PFSK-1 (cell line): ENCODE measurements around the gene RABGAP1L.

Experiments
- FOXP2 ChIP-seq: optimal IDR thresholded peaks from 2 replicates; pipeline ENCODE3; 2011; ENCODE audit warnings: borderline replicate concordance, control low read depth, inconsistent platforms; ENCODE audit not compliant: insufficient read depth; ENCODE audit errors: extremely low read length, extremely low read depth
- POLR2AphosphoS5 ChIP-seq: IDR thresholded peaks from 2 replicates; pipeline ENCODE4 v1.6.1; 2012; ENCODE audit warnings: low read depth, mild to moderate bottlenecking, control low read depth, low read length, moderate library complexity
- REST ChIP-seq, 2 experiments: IDR thresholded peaks; 2 replicates each; pipeline versions ENCODE4 v1.6.1 to v1.8.0; 2011 to 2012; ENCODE audit warnings: low read depth in 2 of 2, low read length in 2 of 2, control low read depth in 1 of 2, inconsistent platforms in 1 of 2, mild to moderate bottlenecking in 1 of 2, moderate library complexity in 1 of 2; ENCODE audit not compliant: insufficient read depth in 1 of 2
- SIN3A ChIP-seq: IDR thresholded peaks from 2 replicates; pipeline ENCODE4 v1.6.1; 2012; ENCODE audit warnings: mild to moderate bottlenecking, low read length, moderate library complexity, borderline replicate concordance; ENCODE audit not compliant: insufficient read depth
- TAF1 ChIP-seq: IDR thresholded peaks from 2 replicates; pipeline ENCODE4 v1.6.1; 2012; ENCODE audit warnings: low read length, control low read depth, borderline replicate concordance; ENCODE audit not compliant: insufficient read depth

- TF ChIP-seq SIN3A (no peak), POLR2AphosphoS5 (no peak), TAF1 (no peak), REST (IDR thresholded peaks at IDR 0.05; ENCODE audit: insufficient read depth in 1 of 2, low read depth in 2 of 2, low read length in 2 of 2) (no peak), FOXP2 (no peak)
Observed at GRCh38 chr1:174337000-174337681, 177.8 kb downstream of the RABGAP1L start.
